ENCODE measurements around the gene CALU. TPM values are rescaled to one million over a fixed set of nuclear protein-coding genes. Genes with fewer than 3 reads are reported as not detected.

The CALU gene
- total and polyA plus RNA-seq, 4 donors = 145 to 267 (median 185) TPM

GRCh38 chr7:128810997-128811396, 71.8 kb downstream of the CALU start:
- H3K9me3 ChIP-seq (ENCODE audit: control insufficient read depth, low read length) = no peaks in the 10 kb centered on the region
- ATAC-seq (ENCODE audit: low FRiP score) = no peak
- H3K4me3 ChIP-seq (ENCODE audit: low read length in 2 of 2) = no peak overlapping the region
- no peaks in the 10 kb centered on the region for H3K4me1 ChIP-seq (ENCODE audit: control insufficient read depth in 1 of 2, insufficient read depth in 2 of 2, low read length in 2 of 2)
- no peak overlapping the region for H3K27ac ChIP-seq (ENCODE audit: low read depth in 1 of 2, low read length in 2 of 2)
- intact Hi-C loops (cut with DNase I) = no loop called here
- no peaks in the 10 kb centered on the region for H3K27me3 ChIP-seq (ENCODE audit: control insufficient read depth in 1 of 2, insufficient read depth in 2 of 2, low read length in 1 of 2)
- no peak for DNase-seq
- H3K36me3 ChIP-seq (ENCODE audit: control insufficient read depth in 1 of 2, insufficient read depth in 2 of 2, low read length in 1 of 2) = no peaks in the 10 kb centered on the region
- WGBS, 2 donors = 95 to 96% methylated on average over 3 of the region's 3 CpGs

GRCh38 chr7:128811631-128812430, 72.7 kb downstream of the CALU start:
- no peaks in the 10 kb centered on the region for H3K36me3 ChIP-seq (ENCODE audit: control insufficient read depth in 1 of 2, insufficient read depth in 2 of 2, low read length in 1 of 2)
- WGBS, 2 donors = 94 to 98% methylated on average over 11 of the region's 11 CpGs
- no peaks in the 10 kb centered on the region for H3K9me3 ChIP-seq (ENCODE audit: control insufficient read depth, low read length)
- intact Hi-C loops (cut with DNase I) = no loop called here
- no peak overlapping the region for H3K27ac ChIP-seq (ENCODE audit: low read depth in 1 of 2, low read length in 2 of 2)
- ATAC-seq (ENCODE audit: low FRiP score) (no peak), DNase-seq (no peak)
- no peak overlapping the region for H3K4me3 ChIP-seq (ENCODE audit: low read length in 2 of 2)
- no peaks in the 10 kb centered on the region for H3K27me3 ChIP-seq (ENCODE audit: control insufficient read depth in 1 of 2, insufficient read depth in 2 of 2, low read length in 1 of 2)
- H3K4me1 ChIP-seq (ENCODE audit: control insufficient read depth in 1 of 2, insufficient read depth in 2 of 2, low read length in 2 of 2) = no peaks in the 10 kb centered on the region

GRCh38 chr7:128812514-128813168, 73.5 kb downstream of the CALU start:
- Histone ChIP-seq H3K4me1 (ENCODE audit: control insufficient read depth in 1 of 2, insufficient read depth in 2 of 2, low read length in 2 of 2) (no peaks in the 10 kb centered on the region), H3K4me3 (ENCODE audit: low read length in 2 of 2) (no peak overlapping the region), H3K27ac (ENCODE audit: low read depth in 1 of 2, low read length in 2 of 2) (no peak overlapping the region), H3K36me3 (ENCODE audit: control insufficient read depth in 1 of 2, insufficient read depth in 2 of 2, low read length in 1 of 2) (no peaks in the 10 kb centered on the region), H3K9me3 (ENCODE audit: control insufficient read depth, low read length) (no peaks in the 10 kb centered on the region), H3K27me3 (ENCODE audit: control insufficient read depth in 1 of 2, insufficient read depth in 2 of 2, low read length in 1 of 2) (no peaks in the 10 kb centered on the region)
- WGBS, 2 donors = 73 to 81% methylated on average over 11 of the region's 11 CpGs
- intact Hi-C loops (cut with DNase I) = no loop called here
- no peak for ATAC-seq (ENCODE audit: low FRiP score)
- DNase-seq = no peak

- Histone ChIP-seq H3K4me3 (ENCODE audit: low read length in 2 of 2) (no peak overlapping the region), H3K27me3 (ENCODE audit: control insufficient read depth in 1 of 2, insufficient read depth in 2 of 2, low read length in 1 of 2) (no peaks in the 10 kb centered on the region), H3K9me3 (ENCODE audit: control insufficient read depth, low read length) (no peaks in the 10 kb centered on the region), H3K36me3 (ENCODE audit: control insufficient read depth in 1 of 2, insufficient read depth in 2 of 2, low read length in 1 of 2) (no peaks in the 10 kb centered on the region), H3K27ac (ENCODE audit: low read depth in 1 of 2, low read length in 2 of 2) (no peak overlapping the region), H3K4me1 (ENCODE audit: control insufficient read depth in 1 of 2, insufficient read depth in 2 of 2, low read length in 2 of 2) (no peaks in the 10 kb centered on the region)
- 93 to 94% methylated on average over 6 of the region's 6 CpGs for WGBS, 2 donors
- ATAC-seq (ENCODE audit: low FRiP score) (no peak), DNase-seq (no peak)
- intact Hi-C loops (cut with DNase I) = no loop called here
These were observed 75.3 kb downstream of the CALU start for GRCh38 chr7:128814499-128814898.

GRCh38 chr7:128815289-128815942, 76.3 kb downstream of the CALU start:
- ATAC-seq (ENCODE audit: low FRiP score) (no peak), DNase-seq (no peak)
- Histone ChIP-seq H3K27ac (ENCODE audit: low read depth in 1 of 2, low read length in 2 of 2) (no peak overlapping the region), H3K9me3 (ENCODE audit: control insufficient read depth, low read length) (no peaks in the 10 kb centered on the region), H3K36me3 (ENCODE audit: control insufficient read depth in 1 of 2, insufficient read depth in 2 of 2, low read length in 1 of 2) (no peaks in the 10 kb centered on the region), H3K4me3 (ENCODE audit: low read length in 2 of 2) (no peak overlapping the region), H3K27me3 (ENCODE audit: control insufficient read depth in 1 of 2, insufficient read depth in 2 of 2, low read length in 1 of 2) (no peaks in the 10 kb centered on the region), H3K4me1 (ENCODE audit: control insufficient read depth in 1 of 2, insufficient read depth in 2 of 2, low read length in 2 of 2) (no peaks in the 10 kb centered on the region)
- 96 to 97% methylated on average over 7 of the region's 7 CpGs for WGBS, 2 donors
- intact Hi-C loops (cut with DNase I) = no loop called here

GRCh38 chr7:128818694-128819093, 79.5 kb downstream of the CALU start:
- H3K4me1 ChIP-seq (ENCODE audit: control insufficient read depth in 1 of 2, insufficient read depth in 2 of 2, low read length in 2 of 2) = no peaks in the 10 kb centered on the region
- no peaks in the 10 kb centered on the region for H3K36me3 ChIP-seq (ENCODE audit: control insufficient read depth in 1 of 2, insufficient read depth in 2 of 2, low read length in 1 of 2)
- ATAC-seq (ENCODE audit: low FRiP score) (no peak), DNase-seq (no peak)
- intact Hi-C loops (cut with DNase I) = no loop called here
- H3K27me3 ChIP-seq (ENCODE audit: control insufficient read depth in 1 of 2, insufficient read depth in 2 of 2, low read length in 1 of 2) = no peaks in the 10 kb centered on the region
- 71 to 83% methylated on average over 3 of the region's 3 CpGs for WGBS, 2 donors
- no peak overlapping the region for H3K4me3 ChIP-seq (ENCODE audit: low read length in 2 of 2)
- H3K27ac ChIP-seq (ENCODE audit: low read depth in 1 of 2, low read length in 2 of 2) = no peak overlapping the region
- H3K9me3 ChIP-seq (ENCODE audit: control insufficient read depth, low read length) = no peaks in the 10 kb centered on the region

Other genes with a start within 250 kb of the CALU start
- gene GARIN1A, start 67.1 kb upstream of the CALU start, total RNA-seq = 1 to 10 TPM; 6.1 to 7.4 TPM
- gene GARIN1A, start 67.1 kb upstream of the CALU start, polyA plus RNA-seq = 1 to 10 TPM; 1.3 to 1.8 TPM
- gene OPN1SW, start 36.4 kb downstream of the CALU start, total RNA-seq = not detected
- gene OPN1SW, start 36.4 kb downstream of the CALU start, polyA plus RNA-seq = not detected
- gene CCDC136, start 52.6 kb downstream of the CALU start, total RNA-seq = 10 to 100 TPM; 18.3 to 29.5 TPM
- 1 to 10 TPM; 7.5 to 8.9 TPM for gene CCDC136, start 52.6 kb downstream of the CALU start, polyA plus RNA-seq
- gene FLNC, start 91.0 kb downstream of the CALU start, total RNA-seq = 100 to 1,000 TPM; 135 to 245 TPM
- gene FLNC, start 91.0 kb downstream of the CALU start, polyA plus RNA-seq = 10 to 100 TPM in 1 of 2 donors, 1 to 10 TPM in 1; 7.8 to 18.3 TPM
- 10 to 100 TPM; 83.7 to 84.8 TPM for gene ATP6V1F, start 123.5 kb downstream of the CALU start, total RNA-seq
- gene ATP6V1F, start 123.5 kb downstream of the CALU start, polyA plus RNA-seq = 100 to 1,000 TPM; 120 to 270 TPM
- 1 to 10 TPM; 2.1 to 6.1 TPM for gene KCP, start 171.3 kb downstream of the CALU start, total RNA-seq
- under 1 TPM in 1 of 2 donors, not detected in 1; 0.15 TPM for gene KCP, start 171.3 kb downstream of the CALU start, polyA plus RNA-seq
- gene IRF5, start 198.6 kb downstream of the CALU start, total RNA-seq = 10 to 100 TPM in 1 of 2 donors, 1 to 10 TPM in 1; 9.6 to 15.5 TPM
- gene IRF5, start 198.6 kb downstream of the CALU start, polyA plus RNA-seq = 1 to 10 TPM; 4.0 to 7.8 TPM